ENCODE data around the gene GPC6. TPM values are rescaled to one million over a fixed set of nuclear protein-coding genes. Genes with fewer than 3 reads are reported as not detected.

Gene GPC6
- total RNA-seq, 1 donor from 2014 or later, result 50.3 TPM

DNA sequence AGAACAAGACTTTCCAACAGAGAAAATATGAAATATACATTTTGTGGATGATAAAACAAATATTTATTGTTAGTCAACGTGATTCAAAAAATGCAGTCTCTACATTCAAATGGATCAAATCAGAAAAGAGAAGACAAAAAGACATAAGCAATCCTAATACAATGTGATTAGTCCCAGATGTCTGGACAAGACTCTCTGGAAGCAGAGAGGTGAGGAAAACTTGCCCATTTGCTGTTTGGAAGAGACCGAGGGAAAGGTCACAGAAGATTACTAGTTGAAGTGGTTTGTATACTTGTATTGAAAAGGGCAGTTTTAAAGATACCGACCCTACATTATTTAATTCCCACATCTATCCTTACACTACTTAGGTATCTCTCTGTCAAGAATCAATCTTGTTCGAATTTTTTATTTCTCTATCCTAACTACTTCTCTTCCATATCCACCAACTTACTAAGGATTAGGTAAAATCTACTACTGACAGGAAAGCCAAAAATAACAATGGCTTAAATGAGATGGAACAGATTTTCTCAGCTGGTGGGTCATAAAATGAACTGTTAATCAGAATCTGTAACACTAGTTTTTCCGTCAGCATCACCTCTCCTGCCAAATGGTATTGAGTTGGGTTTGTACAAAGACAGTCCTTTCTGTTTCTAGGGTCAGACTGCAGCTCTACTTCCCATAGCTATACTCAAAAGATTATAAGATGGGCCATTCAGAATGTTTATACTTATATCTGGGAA lies 755.7 kb downstream of the GPC6 start:
- TF ChIP-seq, protein P1, sequence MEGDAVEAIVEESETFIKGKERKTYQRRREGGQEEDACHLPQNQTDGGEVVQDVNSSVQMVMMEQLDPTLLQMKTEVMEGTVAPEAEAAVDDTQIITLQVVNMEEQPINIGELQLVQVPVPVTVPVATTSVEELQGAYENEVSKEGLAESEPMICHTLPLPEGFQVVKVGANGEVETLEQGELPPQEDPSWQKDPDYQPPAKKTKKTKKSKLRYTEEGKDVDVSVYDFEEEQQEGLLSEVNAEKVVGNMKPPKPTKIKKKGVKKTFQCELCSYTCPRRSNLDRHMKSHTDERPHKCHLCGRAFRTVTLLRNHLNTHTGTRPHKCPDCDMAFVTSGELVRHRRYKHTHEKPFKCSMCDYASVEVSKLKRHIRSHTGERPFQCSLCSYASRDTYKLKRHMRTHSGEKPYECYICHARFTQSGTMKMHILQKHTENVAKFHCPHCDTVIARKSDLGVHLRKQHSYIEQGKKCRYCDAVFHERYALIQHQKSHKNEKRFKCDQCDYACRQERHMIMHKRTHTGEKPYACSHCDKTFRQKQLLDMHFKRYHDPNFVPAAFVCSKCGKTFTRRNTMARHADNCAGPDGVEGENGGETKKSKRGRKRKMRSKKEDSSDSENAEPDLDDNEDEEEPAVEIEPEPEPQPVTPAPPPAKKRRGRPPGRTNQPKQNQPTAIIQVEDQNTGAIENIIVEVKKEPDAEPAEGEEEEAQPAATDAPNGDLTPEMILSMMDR (IDR thresholded peaks at IDR 0.05; ENCODE audit: unreplicated experiment), result no peak
- peaks cover 1% of the 10 kb centered on the region for H3K36me3 Mint-ChIP-seq (ENCODE audit: insufficient read depth)
- H3K27me3 Mint-ChIP-seq, result no peaks in the 10 kb centered on the region
- no peak overlapping the region for H3K4me3 Mint-ChIP-seq (ENCODE audit: low read depth)
- DNase-seq (ENCODE audit: low spot score, unreplicated experiment), result no peak
- H3K27ac Mint-ChIP-seq, result no peak overlapping the region
- H3K9me3 Mint-ChIP-seq (ENCODE audit: low read depth), result no peaks in the 10 kb centered on the region
- H3K4me1 Mint-ChIP-seq (ENCODE audit: low read depth), result peaks cover 2% of the 10 kb centered on the region

- H3K36me3 Mint-ChIP-seq (ENCODE audit: insufficient read depth), result no peaks in the 10 kb centered on the region
- TF ChIP-seq, protein P1 (IDR thresholded peaks at IDR 0.05; ENCODE audit: unreplicated experiment), result no peak
- no peak overlapping the region for H3K27ac Mint-ChIP-seq
- H3K9me3 Mint-ChIP-seq (ENCODE audit: low read depth), result peaks cover 3% of the 10 kb centered on the region
- H3K4me3 Mint-ChIP-seq (ENCODE audit: low read depth), result no peak overlapping the region
- no peak for DNase-seq (ENCODE audit: low spot score, unreplicated experiment)
- no peaks in the 10 kb centered on the region for H3K27me3 Mint-ChIP-seq
- peaks cover 2% of the 10 kb centered on the region for H3K4me1 Mint-ChIP-seq (ENCODE audit: low read depth)
Observed at GRCh38 chr13:93984052-93984451, 757.4 kb downstream of the GPC6 start.

GRCh38 chr13:93984876-93985275 lies 758.3 kb downstream of the GPC6 start:
- Mint-ChIP-seq H3K27me3 (no peaks in the 10 kb centered on the region), H3K9me3 (ENCODE audit: low read depth) (peaks cover 3% of the 10 kb centered on the region), H3K27ac (no peak overlapping the region), H3K4me3 (ENCODE audit: low read depth) (no peak overlapping the region), H3K4me1 (ENCODE audit: low read depth) (peaks cover under 1% of the 10 kb centered on the region), H3K36me3 (ENCODE audit: insufficient read depth) (no peaks in the 10 kb centered on the region)
- TF ChIP-seq, protein P1 (IDR thresholded peaks at IDR 0.05; ENCODE audit: unreplicated experiment), result no peak
- DNase-seq (ENCODE audit: low spot score, unreplicated experiment), result no peak

- peaks cover 3% of the 10 kb centered on the region for H3K9me3 Mint-ChIP-seq (ENCODE audit: low read depth)
- DNase-seq (ENCODE audit: low spot score, unreplicated experiment), result no peak
- H3K4me1 Mint-ChIP-seq (ENCODE audit: low read depth), result no peaks in the 10 kb centered on the region
- TF ChIP-seq, protein P1 (IDR thresholded peaks at IDR 0.05; ENCODE audit: unreplicated experiment), result no peak
- H3K27ac Mint-ChIP-seq, result no peak overlapping the region
- no peak overlapping the region for H3K4me3 Mint-ChIP-seq (ENCODE audit: low read depth)
- H3K36me3 Mint-ChIP-seq (ENCODE audit: insufficient read depth), result no peaks in the 10 kb centered on the region
- no peaks in the 10 kb centered on the region for H3K27me3 Mint-ChIP-seq
Observed at GRCh38 chr13:93987458-93987857, 760.9 kb downstream of the GPC6 start.

DNA sequence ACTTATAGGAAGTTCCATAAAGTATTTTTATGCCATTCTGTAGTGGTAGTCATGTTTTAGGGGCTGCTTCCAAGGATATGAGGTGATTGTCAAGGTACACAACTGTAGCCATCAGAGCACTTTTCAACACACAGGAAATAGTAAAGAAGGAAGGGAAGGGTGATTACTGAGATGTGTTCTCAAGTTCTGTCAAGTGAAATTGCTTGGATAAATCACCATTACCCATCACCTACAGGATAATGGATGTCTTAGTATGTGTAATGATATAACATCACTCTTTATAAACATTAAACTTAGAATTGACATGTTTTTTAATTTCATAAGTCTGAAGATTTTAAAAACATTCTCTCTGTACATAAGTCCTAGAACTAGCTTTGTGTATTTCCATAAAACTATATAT lies 765.0 kb downstream of the GPC6 start:
- no peak overlapping the region for H3K4me3 Mint-ChIP-seq (ENCODE audit: low read depth)
- no peaks in the 10 kb centered on the region for H3K4me1 Mint-ChIP-seq (ENCODE audit: low read depth)
- DNase-seq (ENCODE audit: low spot score, unreplicated experiment), result no peak
- TF ChIP-seq, protein P1 (IDR thresholded peaks at IDR 0.05; ENCODE audit: unreplicated experiment), result no peak
- no peaks in the 10 kb centered on the region for H3K36me3 Mint-ChIP-seq (ENCODE audit: insufficient read depth)
- H3K27me3 Mint-ChIP-seq, result no peaks in the 10 kb centered on the region
- H3K9me3 Mint-ChIP-seq (ENCODE audit: low read depth), result peaks cover 3% of the 10 kb centered on the region
- H3K27ac Mint-ChIP-seq, result no peak overlapping the region

All from progenitor cell of endocrine pancreas (in vitro differentiated cells).